Stimulated activated CD4-positive, alpha-beta T cell treated with anti-CD3 and anti-CD28 coated beads, Interleukin-4, amount 100 ng/mL, for 4 hours (primary cell): ENCODE data around the gene B9D1.
A peak's percentile ranks its signal among the peaks of the same experiment; 100 is the strongest.

ENCODE experiments used
- DNase-seq, 2 experiments: peaks; one replicate each; pipeline ENCODE4 v3.0.0-alpha.2; 2020

Gene B9D1

GRCh38 chr17:19388791-19389785, 26.6 kb upstream of the B9D1 start:
- DNase-seq: no peak

GRCh38 chr17:19387921-19388521, 25.5 kb upstream of the B9D1 start:
- no peak for DNase-seq

- no peak for DNase-seq
These were observed 24.7 kb upstream of the B9D1 start, which contains the start of gene MFAP4 for GRCh38 chr17:19386974-19387920. Gene MFAP4 (minus strand): TSS chr17:19387190. CDS start chr17:19387155, 35 bp downstream.

GRCh38 chr17:19386051-19386929, 23.8 kb upstream of the B9D1 start:
- DNase-seq: no peak

GRCh38 chr17:19385521-19385983, 23.0 kb upstream of the B9D1 start:
- DNase-seq: no peak

- no peak for DNase-seq
These were observed 22.3 kb upstream of the B9D1 start for GRCh38 chr17:19384723-19385391.

GRCh38 chr17:19383681-19384470, 21.4 kb upstream of the B9D1 start:
- DNase-seq: no peak

- DNase-seq: no peak
These were observed 20.3 kb upstream of the B9D1 start for GRCh38 chr17:19382531-19383444.

GRCh38 chr17:19381741-19382444, 19.4 kb upstream of the B9D1 start:
- DNase-seq: no peak

- DNase-seq: no peak
These were observed 18.8 kb upstream of the B9D1 start for GRCh38 chr17:19381361-19381740.

GRCh38 chr17:19380481-19381301, 18.2 kb upstream of the B9D1 start:
- DNase-seq: no peak

GRCh38 chr17:19379361-19380065, 17.0 kb upstream of the B9D1 start:
- DNase-seq: no peak

- no peak for DNase-seq
These were observed 16.2 kb upstream of the B9D1 start, which contains the start of gene MAPK7 for GRCh38 chr17:19378416-19379360. Gene MAPK7 (plus strand): TSS chr17:19378498. CDS start chr17:19378901, 403 bp downstream.

GRCh38 chr17:19377602-19378415, 15.3 kb upstream of the B9D1 start:
- peak; percentile 90 for DNase-seq

- DNase-seq: no peak
These were observed 14.3 kb upstream of the B9D1 start for GRCh38 chr17:19376811-19377210.
